Astrocyte of the cerebellum (primary cell): ENCODE results near the gene GLYR1.

ENCODE experiments used
- DNase-seq: peaks from one replicate; pipeline ENCODE4 v3.0.0-alpha.2; 2011; ENCODE audit warnings: low read depth
- H3K4me3 ChIP-seq: 2 replicates; pipeline ENCODE4 v1.5.1; 2011; ENCODE audit warnings: mild to moderate bottlenecking, low read depth, low read length, moderate library complexity
- in situ Hi-C: cut with HindIII; loops from 2 replicates; pipeline ENCODE4 v1.10.0; 2017; ENCODE audit warnings: low sequenced_read_pairs
- TF ChIP-seq, protein P1 (sequence below): IDR thresholded peaks from 2 replicates; pipeline ENCODE4 v1.5.1; 2012; ENCODE audit warnings: low read length, low read depth, moderate library complexity, mild to moderate bottlenecking; ENCODE audit errors: missing control alignments

Gene GLYR1

DNA sequence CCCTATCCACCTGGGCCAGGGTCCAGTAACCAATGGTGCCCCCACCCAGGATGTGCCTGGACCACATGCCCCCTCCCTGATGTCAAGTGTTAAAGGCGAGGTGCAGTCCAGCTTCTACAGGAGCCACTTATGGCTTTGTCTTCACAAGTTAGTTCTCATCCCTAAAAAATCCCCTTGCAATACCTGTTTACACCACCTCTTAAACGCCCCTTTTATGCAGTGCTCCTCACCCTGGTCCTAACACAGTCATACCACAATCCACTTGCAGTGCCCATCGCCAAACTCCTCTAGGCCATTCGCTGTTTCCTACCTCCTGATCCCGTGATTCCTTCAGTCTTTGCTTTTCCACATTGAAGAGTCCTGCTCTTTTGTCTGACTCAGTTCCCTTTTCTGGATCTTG lies 7.1 kb downstream of the GLYR1 start:
- TF ChIP-seq, protein P1, sequence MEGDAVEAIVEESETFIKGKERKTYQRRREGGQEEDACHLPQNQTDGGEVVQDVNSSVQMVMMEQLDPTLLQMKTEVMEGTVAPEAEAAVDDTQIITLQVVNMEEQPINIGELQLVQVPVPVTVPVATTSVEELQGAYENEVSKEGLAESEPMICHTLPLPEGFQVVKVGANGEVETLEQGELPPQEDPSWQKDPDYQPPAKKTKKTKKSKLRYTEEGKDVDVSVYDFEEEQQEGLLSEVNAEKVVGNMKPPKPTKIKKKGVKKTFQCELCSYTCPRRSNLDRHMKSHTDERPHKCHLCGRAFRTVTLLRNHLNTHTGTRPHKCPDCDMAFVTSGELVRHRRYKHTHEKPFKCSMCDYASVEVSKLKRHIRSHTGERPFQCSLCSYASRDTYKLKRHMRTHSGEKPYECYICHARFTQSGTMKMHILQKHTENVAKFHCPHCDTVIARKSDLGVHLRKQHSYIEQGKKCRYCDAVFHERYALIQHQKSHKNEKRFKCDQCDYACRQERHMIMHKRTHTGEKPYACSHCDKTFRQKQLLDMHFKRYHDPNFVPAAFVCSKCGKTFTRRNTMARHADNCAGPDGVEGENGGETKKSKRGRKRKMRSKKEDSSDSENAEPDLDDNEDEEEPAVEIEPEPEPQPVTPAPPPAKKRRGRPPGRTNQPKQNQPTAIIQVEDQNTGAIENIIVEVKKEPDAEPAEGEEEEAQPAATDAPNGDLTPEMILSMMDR, result no peak
- in situ Hi-C loops, result no loop called here
- no peak overlapping the region for H3K4me3 ChIP-seq
- no peak for DNase-seq

DNA sequence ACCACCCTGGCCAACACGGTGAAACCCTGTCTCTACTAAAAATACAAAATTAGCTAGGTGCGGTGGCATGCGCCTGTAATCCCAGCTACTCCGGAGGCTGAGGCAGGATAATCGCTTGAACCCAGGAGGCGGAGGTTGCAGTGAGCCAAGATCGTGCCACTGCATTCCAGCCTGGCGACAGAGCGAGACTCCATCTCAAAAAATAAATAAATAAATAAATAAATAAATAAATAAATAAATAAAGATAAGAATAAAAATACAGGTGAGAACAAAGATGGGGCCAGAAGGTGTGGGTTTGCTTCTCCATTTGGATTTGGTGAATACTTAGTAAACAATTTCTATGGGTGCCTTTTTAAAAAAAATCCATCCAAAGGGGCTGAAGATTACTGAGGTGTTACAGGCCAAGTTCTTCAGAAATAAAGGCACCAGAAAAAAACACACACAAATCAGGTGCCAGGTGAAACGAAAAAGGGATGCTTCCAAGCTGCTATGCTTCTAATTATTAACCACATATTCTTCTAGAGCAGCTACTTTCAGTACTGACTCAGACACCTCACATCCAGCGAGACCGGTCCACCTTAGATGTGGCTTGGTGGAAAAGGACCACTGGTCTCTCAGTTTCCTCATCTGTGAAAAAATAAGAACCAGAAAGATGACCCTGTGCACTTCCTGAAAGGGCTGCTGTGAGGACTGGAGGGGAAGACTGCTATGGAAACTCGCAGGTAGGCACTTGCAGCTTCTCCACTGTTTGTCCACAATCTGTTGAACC lies 9.2 kb downstream of the GLYR1 start:
- in situ Hi-C loops, result no loop called here
- no peak for DNase-seq
- no peak overlapping the region for H3K4me3 ChIP-seq
- TF ChIP-seq, protein P1, result no peak

DNA sequence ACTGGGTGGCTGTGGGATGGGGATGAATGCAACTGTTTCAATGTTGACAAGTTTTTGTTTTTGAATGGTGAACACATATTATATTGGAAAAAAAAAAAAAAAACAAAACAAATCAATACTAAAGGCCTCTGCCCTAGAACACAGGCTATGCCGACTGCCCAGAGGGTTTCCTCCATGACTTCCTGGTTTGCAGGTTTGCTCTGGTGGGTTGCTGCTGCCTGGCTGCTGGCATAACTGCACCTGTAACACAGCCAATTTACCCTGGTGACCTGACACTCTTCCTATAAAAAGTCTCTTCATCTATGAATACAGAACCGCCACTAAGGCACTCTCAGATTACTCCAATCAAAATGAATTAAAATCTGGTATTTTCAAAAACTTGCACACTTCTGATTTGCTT lies 10.4 kb downstream of the GLYR1 start:
- TF ChIP-seq, protein P1, result no peak
- in situ Hi-C loops, result no loop called here
- no peak for DNase-seq
- H3K4me3 ChIP-seq, result no peak overlapping the region

DNA sequence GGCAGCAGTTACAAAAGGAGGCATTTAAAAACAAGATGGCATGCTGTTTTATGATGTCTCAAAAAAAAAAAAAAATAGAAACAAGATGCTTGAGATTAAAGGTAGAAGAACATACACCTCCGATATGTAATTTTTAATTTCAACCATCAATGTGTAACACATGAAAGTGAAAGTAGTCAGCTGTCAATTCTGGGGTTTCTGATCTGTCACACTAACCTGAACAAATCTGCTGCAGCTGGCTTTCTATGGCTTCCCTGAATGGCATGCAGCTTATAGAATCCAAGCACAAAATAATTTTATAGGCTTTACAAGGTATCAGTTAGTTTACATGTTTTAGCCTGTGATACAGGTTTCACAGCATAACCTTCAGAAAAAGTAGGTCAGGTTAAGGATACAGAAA lies 13.5 kb downstream of the GLYR1 start:
- in situ Hi-C loops, result loop anchor here (5.0 kb wide), 1 partner anchor 34 kb away; no protein-coding TSS in a partner anchor
- TF ChIP-seq, protein P1, result no peak
- DNase-seq, result no peak
- H3K4me3 ChIP-seq, result no peak overlapping the region

DNA sequence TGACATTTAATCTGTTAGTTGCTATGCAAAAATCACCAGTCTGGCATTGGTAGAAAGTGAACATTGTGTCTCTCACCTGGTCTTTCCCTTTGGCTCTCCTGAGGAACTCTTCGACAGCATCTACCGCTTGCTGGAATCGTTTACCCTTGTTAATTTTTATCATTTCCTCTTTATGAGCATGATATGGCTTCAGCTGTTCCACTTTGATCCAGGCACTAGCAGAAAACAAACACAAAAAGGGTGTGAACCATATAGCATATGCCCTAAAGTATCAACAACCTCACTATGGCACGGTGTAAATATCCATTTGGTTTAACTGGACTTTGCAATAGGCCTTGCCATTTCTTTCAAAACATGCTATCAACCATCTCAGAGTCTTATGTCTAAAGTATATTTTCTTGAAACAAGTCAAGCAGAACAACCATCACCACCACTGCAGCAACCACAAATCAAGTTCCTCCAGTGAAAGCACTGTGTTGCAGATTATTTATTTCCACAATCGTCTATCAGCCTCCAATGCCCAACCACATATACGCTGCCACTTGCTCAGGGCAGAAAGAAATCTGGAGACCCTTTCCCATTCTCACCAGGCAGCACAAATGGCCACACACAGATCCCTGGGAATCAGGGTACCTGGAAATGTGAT lies 14.3 kb downstream of the GLYR1 start:
- in situ Hi-C loops, result loop anchor here (5.0 kb wide), 1 partner anchor 34 kb away; no protein-coding TSS in a partner anchor
- DNase-seq, result no peak
- TF ChIP-seq, protein P1, result no peak
- no peak overlapping the region for H3K4me3 ChIP-seq

DNA sequence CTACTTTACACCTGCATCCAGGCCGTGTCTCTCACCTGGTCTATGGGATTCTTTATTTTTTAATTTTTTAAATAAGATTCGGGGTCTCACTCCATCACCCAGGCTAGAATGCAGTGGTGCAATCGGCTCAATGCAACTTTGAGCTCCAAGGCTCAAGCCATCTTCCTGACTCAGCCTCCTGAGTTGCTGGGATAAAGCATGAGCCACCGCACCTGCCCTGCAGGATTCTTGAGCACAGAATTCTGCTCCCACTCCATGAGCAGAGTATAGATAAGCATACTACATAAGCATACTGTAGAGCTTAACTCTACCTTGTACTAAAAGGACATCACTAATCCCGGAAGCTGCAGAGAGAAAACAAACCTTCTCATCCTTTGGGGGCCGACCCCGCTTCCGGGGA lies 15.5 kb downstream of the GLYR1 start:
- in situ Hi-C loops, result loop anchor here (5.0 kb wide), 1 partner anchor 36 kb away; no protein-coding TSS in a partner anchor

More for the DNA sequence above, 15.5 kb downstream of the GLYR1 start:
- no peak for DNase-seq
- TF ChIP-seq, protein P1, result no peak
- H3K4me3 ChIP-seq, result no peak overlapping the region
